WTC11 (cell line): ENCODE data around the gene RELB. TPM values are rescaled to one million over a fixed set of nuclear protein-coding genes. Genes with fewer than 3 reads are reported as not detected.
A peak's percentile ranks its signal among the peaks of the same experiment; 100 is the strongest.

Source experiments
- ATAC-seq: fragments of 200-7000 bp; cut with Tn5 transposase; 2 replicates; pipeline ENCODE4 v1.10.0; 2021; ENCODE audit warnings: mild to moderate bottlenecking, moderate library complexity
- CTCF ChIA-PET: fragments of 300-600 bp; sonication (Branson Sonifier 250); formaldehyde crosslinking; loops from one replicate; lab custom pipeline; 2021; ENCODE audit warnings: antibody characterized with exemption; lab: Charles Lee
- POLR2A ChIA-PET: fragments of 350-600 bp; sonication (Branson Sonifier 250); formaldehyde crosslinking; loops from one replicate; lab custom pipeline; 2021; ENCODE audit warnings: antibody characterized with exemption; lab: Charles Lee
- DNase-seq: peaks from one replicate; pipeline ENCODE4 v3.0.0; 2021; ENCODE audit warnings: low spot score
- H3K27ac Mint-ChIP-seq: 2 replicates; pipeline ENCODE4 v1.8.0; 2021; ENCODE audit warnings: mixed read lengths
- H3K27me3 Mint-ChIP-seq: 2 replicates; pipeline ENCODE4 v1.8.0; 2021; ENCODE audit warnings: low read depth, mild to moderate bottlenecking, moderate library complexity, mixed read lengths
- H3K36me3 Mint-ChIP-seq: 2 replicates; pipeline ENCODE4 v1.8.0; 2021; ENCODE audit warnings: mixed read lengths
- H3K4me1 Mint-ChIP-seq: 2 replicates; pipeline ENCODE4 v1.8.0; 2022; ENCODE audit warnings: mixed read lengths
- H3K4me3 Mint-ChIP-seq: 2 replicates; pipeline ENCODE4 v1.8.0; 2021; ENCODE audit warnings: mild to moderate bottlenecking, moderate library complexity, mixed read lengths
- H3K9me3 Mint-ChIP-seq: 2 replicates; pipeline ENCODE4 v1.8.0; 2021; ENCODE audit warnings: mixed read lengths
- CDX4 ChIP-seq: fragments of 250-450 bp; sonication (Bioruptor Pico); IDR thresholded peaks from 2 replicates; pipeline ENCODE4 v1.9.0; 2021; ENCODE audit warnings: moderate library complexity, mild to moderate bottlenecking, inconsistent platforms, borderline replicate concordance
- CREB1 ChIP-seq: sonication (generic); formaldehyde crosslinking; IDR thresholded peaks from 2 replicates; pipeline ENCODE4 v1.8.0; 2023; ENCODE audit warnings: mild to moderate bottlenecking, missing genetic modification reagents
- GABPB1 ChIP-seq: sonication (generic); formaldehyde crosslinking; IDR thresholded peaks from 2 replicates; pipeline ENCODE4 v1.8.1; 2023; ENCODE audit warnings: mild to moderate bottlenecking, missing genetic modification reagents
- HMGA2 ChIP-seq: fragments of 250-450 bp; sonication (Bioruptor Pico); IDR thresholded peaks from 2 replicates; pipeline ENCODE4 v1.4.0; 2021; ENCODE audit warnings: mild to moderate bottlenecking, moderate library complexity
- MLX ChIP-seq: sonication (generic); formaldehyde crosslinking; IDR thresholded peaks from 2 replicates; pipeline ENCODE4 v1.8.1; 2023; ENCODE audit warnings: mild to moderate bottlenecking, missing genetic modification reagents, moderate library complexity
- NFYB ChIP-seq: sonication (generic); formaldehyde crosslinking; conservative IDR thresholded peaks from 2 replicates; pipeline ENCODE4 v1.8.0; 2022; ENCODE audit warnings: low read depth, missing genetic modification reagents
- NR1H2 ChIP-seq: sonication (generic); formaldehyde crosslinking; IDR thresholded peaks from 2 replicates; pipeline ENCODE4 v1.9.0; 2021; ENCODE audit warnings: mild to moderate bottlenecking, moderate library complexity, missing genetic modification reagents
- PRDM15 ChIP-seq: sonication (generic); formaldehyde crosslinking; IDR thresholded peaks from 2 replicates; pipeline ENCODE4 v1.8.0; 2022; ENCODE audit warnings: missing genetic modification reagents
- TEAD1 ChIP-seq: sonication (generic); formaldehyde crosslinking; IDR thresholded peaks from 2 replicates; pipeline ENCODE4 v1.8.0; 2022; ENCODE audit warnings: mild to moderate bottlenecking, missing genetic modification reagents
- ZBTB21 ChIP-seq: sonication (generic); formaldehyde crosslinking; IDR thresholded peaks from 2 replicates; pipeline ENCODE4 v1.8.1; 2023; ENCODE audit warnings: mild to moderate bottlenecking, missing genetic modification reagents, borderline replicate concordance
- ZNF138 ChIP-seq: sonication (generic); formaldehyde crosslinking; conservative IDR thresholded peaks from 2 replicates; pipeline ENCODE4 v1.8.1; 2022; ENCODE audit warnings: mild to moderate bottlenecking, moderate library complexity, missing genetic modification reagents
- ZNF219 ChIP-seq: sonication (generic); formaldehyde crosslinking; IDR thresholded peaks from 2 replicates; pipeline ENCODE4 v1.8.0; 2023; ENCODE audit warnings: missing genetic modification reagents, mild to moderate bottlenecking, borderline replicate concordance
- ZNF423 ChIP-seq: fragments of 250-450 bp; sonication (Bioruptor Pico); IDR thresholded peaks from 2 replicates; pipeline ENCODE4 v2.1.2; 2022; ENCODE audit warnings: mild to moderate bottlenecking, moderate library complexity
- ZNF512 ChIP-seq: sonication (generic); formaldehyde crosslinking; IDR thresholded peaks from 2 replicates; pipeline ENCODE4 v1.8.1; 2022; ENCODE audit warnings: missing genetic modification reagents, borderline replicate concordance
- ZSCAN18 ChIP-seq: fragments of 250-450 bp; sonication (Bioruptor Pico); IDR thresholded peaks from 2 replicates; pipeline ENCODE4 v2.1.2; 2022; ENCODE audit warnings: mild to moderate bottlenecking, moderate library complexity
- total RNA-seq: library from RNA; stranded (reverse); gene quantifications from 3 replicates; pipeline ENCODE4 v1.2.3, GENCODE V29; 2021
- TF ChIP-seq, protein P1 (sequence below): fragments of 200-600 bp; IDR thresholded peaks from 2 replicates; pipeline ENCODE4 v1.8.0; 2022; ENCODE audit warnings: antibody characterized with exemption
- TF ChIP-seq, protein P2 (sequence below): sonication (generic); formaldehyde crosslinking; IDR thresholded peaks from 2 replicates; pipeline ENCODE4 v1.8.1; 2022; ENCODE audit warnings: low read depth, mild to moderate bottlenecking, moderate library complexity, missing genetic modification reagents, borderline replicate concordance
- TF ChIP-seq, protein P3 (sequence below): sonication (generic); formaldehyde crosslinking; conservative IDR thresholded peaks from 2 replicates; pipeline ENCODE4 v1.8.1; 2022; ENCODE audit warnings: mild to moderate bottlenecking, missing genetic modification reagents

The RELB gene
- total RNA-seq, 1 experiment from 2014 or later: 8.9 TPM

DNA sequence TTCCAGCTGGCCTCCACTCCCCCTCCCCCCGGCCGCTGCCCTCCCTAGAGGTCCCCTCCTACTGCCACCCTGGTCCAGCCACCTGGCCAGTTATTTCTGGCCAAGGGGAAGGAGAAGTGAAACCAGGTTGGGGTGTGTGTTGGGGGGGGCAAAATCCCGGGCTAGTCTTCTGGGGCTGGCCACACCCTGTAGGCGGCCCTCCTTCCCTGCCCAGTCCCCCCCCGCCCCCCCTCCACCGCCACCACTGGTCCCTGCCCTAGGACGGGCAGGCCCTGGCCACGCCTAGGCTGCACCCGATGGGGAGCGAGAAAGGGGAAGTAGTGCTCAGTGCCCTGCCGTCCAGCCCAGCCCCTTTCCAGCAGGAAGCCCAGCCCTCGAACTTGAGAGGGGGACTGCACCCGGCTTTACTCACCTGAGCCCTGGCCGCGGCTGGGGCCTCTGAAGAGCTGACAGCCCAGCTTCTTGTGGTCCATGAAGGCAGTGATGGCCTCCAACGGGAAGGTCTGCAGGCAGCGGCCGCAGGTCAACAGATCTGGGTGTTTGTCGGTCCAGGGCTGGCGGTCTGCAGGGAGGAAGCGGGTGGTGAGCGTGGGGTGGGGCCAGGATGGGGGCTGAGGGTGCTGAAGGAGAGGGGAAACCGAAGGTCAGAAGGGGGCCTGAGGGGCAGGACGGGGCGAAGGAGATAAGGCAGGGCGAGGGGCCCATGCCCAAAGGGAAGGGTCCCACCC, 74.2 kb downstream of the RELB start (continued):
- TF ChIP-seq, protein P1, sequence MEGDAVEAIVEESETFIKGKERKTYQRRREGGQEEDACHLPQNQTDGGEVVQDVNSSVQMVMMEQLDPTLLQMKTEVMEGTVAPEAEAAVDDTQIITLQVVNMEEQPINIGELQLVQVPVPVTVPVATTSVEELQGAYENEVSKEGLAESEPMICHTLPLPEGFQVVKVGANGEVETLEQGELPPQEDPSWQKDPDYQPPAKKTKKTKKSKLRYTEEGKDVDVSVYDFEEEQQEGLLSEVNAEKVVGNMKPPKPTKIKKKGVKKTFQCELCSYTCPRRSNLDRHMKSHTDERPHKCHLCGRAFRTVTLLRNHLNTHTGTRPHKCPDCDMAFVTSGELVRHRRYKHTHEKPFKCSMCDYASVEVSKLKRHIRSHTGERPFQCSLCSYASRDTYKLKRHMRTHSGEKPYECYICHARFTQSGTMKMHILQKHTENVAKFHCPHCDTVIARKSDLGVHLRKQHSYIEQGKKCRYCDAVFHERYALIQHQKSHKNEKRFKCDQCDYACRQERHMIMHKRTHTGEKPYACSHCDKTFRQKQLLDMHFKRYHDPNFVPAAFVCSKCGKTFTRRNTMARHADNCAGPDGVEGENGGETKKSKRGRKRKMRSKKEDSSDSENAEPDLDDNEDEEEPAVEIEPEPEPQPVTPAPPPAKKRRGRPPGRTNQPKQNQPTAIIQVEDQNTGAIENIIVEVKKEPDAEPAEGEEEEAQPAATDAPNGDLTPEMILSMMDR: no peak
- TF ChIP-seq, protein P2, sequence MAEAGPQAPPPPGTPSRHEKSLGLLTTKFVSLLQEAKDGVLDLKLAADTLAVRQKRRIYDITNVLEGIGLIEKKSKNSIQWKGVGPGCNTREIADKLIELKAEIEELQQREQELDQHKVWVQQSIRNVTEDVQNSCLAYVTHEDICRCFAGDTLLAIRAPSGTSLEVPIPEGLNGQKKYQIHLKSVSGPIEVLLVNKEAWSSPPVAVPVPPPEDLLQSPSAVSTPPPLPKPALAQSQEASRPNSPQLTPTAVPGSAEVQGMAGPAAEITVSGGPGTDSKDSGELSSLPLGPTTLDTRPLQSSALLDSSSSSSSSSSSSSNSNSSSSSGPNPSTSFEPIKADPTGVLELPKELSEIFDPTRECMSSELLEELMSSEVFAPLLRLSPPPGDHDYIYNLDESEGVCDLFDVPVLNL (CRISPR knock-in tag): no peak
- TF ChIP-seq GABPB1: no peak

- Mint-ChIP-seq H3K4me3 (peak within 1 kb of the TSS; percentile 80), H3K4me1 (peaks cover 40% of the 10 kb centered on the region), H3K27ac (peak within 1 kb of the TSS; percentile 88), H3K36me3 (peaks cover 3% of the 10 kb centered on the region; the same call in 1 of the 2 replicates), H3K27me3 (no peaks in the 10 kb centered on the region), H3K9me3 (no peaks in the 10 kb centered on the region)
- ChIA-PET CTCF (interaction anchor here (0.7 to 2.5 kb wide), 8 partner anchors 16 to 172 kb away, joined by 3 to 24 read pairs (median 5); partner anchors contain the start of genes BLOC1S3 and TRAPPC6A), POLR2A (interaction anchor here (0.6 to 3.0 kb wide), 4 partner anchors 14 to 145 kb away, joined by 4 to 19 read pairs (median 6); partner anchors contain the start of genes PPP1R37 and RELB)
- peak; percentile 45 for ATAC-seq
- peak; percentile 91 for DNase-seq
- no peak for TF ChIP-seq CREB1 (CRISPR knock-in tag)
- no peak for TF ChIP-seq HMGA2 (CRISPR knock-in tag)
- no peak for TF ChIP-seq ZNF219
- no peak for TF ChIP-seq MLX (CRISPR knock-in tag)
- TF ChIP-seq NFYB (CRISPR knock-in tag): no peak
- TF ChIP-seq TEAD1 (CRISPR knock-in tag): peak; percentile 44; the same call in 1 of the 2 replicates
- TF ChIP-seq, protein P3, sequence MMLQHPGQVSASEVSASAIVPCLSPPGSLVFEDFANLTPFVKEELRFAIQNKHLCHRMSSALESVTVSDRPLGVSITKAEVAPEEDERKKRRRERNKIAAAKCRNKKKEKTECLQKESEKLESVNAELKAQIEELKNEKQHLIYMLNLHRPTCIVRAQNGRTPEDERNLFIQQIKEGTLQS (CRISPR knock-in tag): no peak
- no peak for TF ChIP-seq ZNF138
- no peak for TF ChIP-seq ZBTB21
- no peak for TF ChIP-seq ZSCAN18 (CRISPR knock-in tag)
- TF ChIP-seq NR1H2 (CRISPR knock-in tag): no peak
- TF ChIP-seq CDX4: no peak
- TF ChIP-seq ZNF512: no peak
- TF ChIP-seq ZNF423 (CRISPR knock-in tag): no peak
- no peak for TF ChIP-seq PRDM15
Observed at GRCh38 chr19:45076029-45076850, 75.0 kb downstream of the RELB start, which contains the start of gene ZNF296. ZNF296 (minus strand) TSS chr19:45076478; CDS start chr19:45076373, 105 bp downstream.
